CD8-positive, alpha-beta memory T cell (primary cell): ENCODE results near the gene SPP2. TPM values are rescaled to one million over a fixed set of nuclear protein-coding genes. Genes with fewer than 3 reads are reported as not detected.
A peak's percentile ranks its signal among the peaks of the same experiment; 100 is the strongest.

ENCODE experiments used
- CTCF ChIA-PET: fragments of 350-600 bp; sonication (Branson Sonifier 250); formaldehyde crosslinking; loops from one replicate; lab custom pipeline; 2021; ENCODE audit warnings: antibody characterized with exemption; lab: Charles Lee
- POLR2A ChIA-PET: fragments of 350-600 bp; sonication (Branson Sonifier 250); formaldehyde crosslinking; loops from one replicate; lab custom pipeline; 2021; ENCODE audit warnings: antibody characterized with exemption; lab: Charles Lee
- DNase-seq, 5 donors: peaks; one replicate each; pipeline versions ENCODE4 v3.0.0 to v3.0.0-alpha.2; 2020 to 2022; ENCODE audit warnings: mixed read lengths in 1 of 5
- H3K27ac ChIP-seq: one replicate; pipeline ENCODE4 v1.7.0; 2013; ENCODE audit warnings: low read depth, mild to moderate bottlenecking, low read length, moderate library complexity
- H3K27me3 ChIP-seq: 2 replicates; pipeline ENCODE4 v1.7.0; 2013; ENCODE audit warnings: low read length, mild to moderate bottlenecking; ENCODE audit not compliant: insufficient read depth, poor library complexity, severe bottlenecking
- H3K36me3 ChIP-seq: 2 replicates; pipeline ENCODE4 v1.7.0; 2013; ENCODE audit warnings: mild to moderate bottlenecking, low read length, moderate library complexity; ENCODE audit not compliant: insufficient read depth
- H3K4me1 ChIP-seq: 2 replicates; pipeline ENCODE4 v1.7.0; 2013; ENCODE audit warnings: mild to moderate bottlenecking, low read length, moderate library complexity; ENCODE audit not compliant: insufficient read depth
- H3K4me3 ChIP-seq: 2 replicates; pipeline ENCODE4 v1.7.0; 2013; ENCODE audit warnings: mild to moderate bottlenecking, low read length
- H3K9me3 ChIP-seq: 2 replicates; pipeline ENCODE4 v1.7.0; 2013; ENCODE audit warnings: mild to moderate bottlenecking, low read length
- H3K27ac Mint-ChIP-seq, 8 donors: one replicate each; pipeline ENCODE4 v1.8.0; 2020 to 2021; ENCODE audit warnings: mixed read lengths in 8 of 8, mild to moderate bottlenecking in 6 of 8, inconsistent platforms in 3 of 8, moderate library complexity in 3 of 8
- H3K27me3 Mint-ChIP-seq, 2 donors: one replicate each; pipeline ENCODE4 v1.8.0; 2020 to 2021; ENCODE audit warnings: mixed read lengths in 2 of 2, mild to moderate bottlenecking in 1 of 2, moderate library complexity in 1 of 2
- H3K36me3 Mint-ChIP-seq, 3 donors: one replicate each; pipeline ENCODE4 v1.8.0; 2020 to 2021; ENCODE audit warnings: mixed read lengths in 3 of 3, inconsistent platforms in 1 of 3, mild to moderate bottlenecking in 1 of 3
- H3K4me1 Mint-ChIP-seq, 3 donors: one replicate each; pipeline ENCODE4 v1.8.0; 2020 to 2021; ENCODE audit warnings: mixed read lengths in 3 of 3, inconsistent platforms in 1 of 3, mild to moderate bottlenecking in 1 of 3
- H3K4me3 Mint-ChIP-seq, 7 donors: one replicate each; pipeline ENCODE4 v1.8.0; 2020 to 2021; ENCODE audit warnings: mixed read lengths in 7 of 7, mild to moderate bottlenecking in 6 of 7, moderate library complexity in 4 of 7, inconsistent platforms in 2 of 7
- H3K9me3 Mint-ChIP-seq, 5 donors: one replicate each; pipeline ENCODE4 v1.8.0; 2020 to 2022; ENCODE audit warnings: mixed read lengths in 5 of 5, mild to moderate bottlenecking in 3 of 5, moderate library complexity in 2 of 5, inconsistent platforms in 1 of 5
- polyA plus RNA-seq: library from polyadenylated mRNA; unstranded; fragments of 300-500 nt; fragmentation: Illumina TruSeq; gene quantifications from one replicate; pipeline ENCODE4 v1.2.3, GENCODE V29; 2021
- total RNA-seq, 2 experiments: library from RNA; stranded (reverse); gene quantifications; one replicate each; pipeline ENCODE4 v1.2.3, GENCODE V29; 2021

Gene SPP2
- total and polyA plus RNA-seq, 3 experiments from 2014 or later, result not detected

GRCh38 chr2:234110219-234110618 lies 59.7 kb downstream of the SPP2 start:
- Histone ChIP-seq H3K9me3 (no peaks in the 10 kb centered on the region), H3K4me1 (no peaks in the 10 kb centered on the region), H3K27ac (no peak overlapping the region), H3K4me3 (no peak overlapping the region), H3K36me3 (no peaks in the 10 kb centered on the region), H3K27me3 (no peaks in the 10 kb centered on the region)
- ChIA-PET CTCF (interaction anchor here (1.3 kb wide), 1 partner anchor 25 kb away, joined by 3 read pairs; no protein-coding TSS in a partner anchor), POLR2A (no interaction called here)
- Mint-ChIP-seq H3K27ac (no peak overlapping the region), H3K36me3 (no peaks in the 10 kb centered on the region), H3K4me1 (peaks cover 0 to 8% (median 0%) of the 10 kb centered on the region in 3 donors), H3K9me3 (no peaks in the 10 kb centered on the region), H3K27me3 (no peaks in the 10 kb centered on the region), H3K4me3 (no peak overlapping the region)
- DNase-seq, result no peak

DNA sequence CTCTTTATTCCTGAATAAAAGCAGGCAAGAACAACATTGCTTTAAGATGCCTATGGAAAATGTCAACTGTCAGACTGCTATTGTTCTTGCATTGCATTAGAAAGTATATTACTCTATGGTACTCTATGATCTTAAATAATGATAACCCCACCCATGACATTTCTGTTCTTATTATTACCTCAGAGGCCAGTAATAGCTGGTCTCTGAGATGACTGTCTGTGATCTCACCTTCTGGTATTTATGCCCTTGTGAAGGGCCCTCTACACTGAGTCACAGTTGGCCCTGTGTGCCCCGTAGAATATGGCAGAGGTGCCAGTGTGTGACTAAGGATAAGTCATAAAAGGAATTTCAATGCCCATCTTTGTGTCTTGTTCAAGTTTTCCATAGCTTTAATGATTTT lies 61.0 kb downstream of the SPP2 start:
- ChIA-PET CTCF (no interaction called here), POLR2A (interaction anchor here (0.7 kb wide), 1 partner anchor 11 kb away, joined by 3 read pairs; no protein-coding TSS in a partner anchor)
- no peaks in the 10 kb centered on the region for H3K36me3 ChIP-seq
- no peaks in the 10 kb centered on the region for H3K9me3 ChIP-seq
- no peak overlapping the region for H3K4me3 Mint-ChIP-seq
- no peaks in the 10 kb centered on the region for H3K27me3 ChIP-seq
- no peaks in the 10 kb centered on the region for H3K4me1 ChIP-seq
- no peak overlapping the region for H3K27ac ChIP-seq
- H3K9me3 Mint-ChIP-seq, result no peaks in the 10 kb centered on the region
- peaks cover 0 to 8% (median 0%) of the 10 kb centered on the region in 3 donors for H3K4me1 Mint-ChIP-seq
- no peak overlapping the region for H3K4me3 ChIP-seq
- H3K36me3 Mint-ChIP-seq, result no peaks in the 10 kb centered on the region
- peak overlapping the region in 1 of 8 donors; percentile 31 for H3K27ac Mint-ChIP-seq
- no peaks in the 10 kb centered on the region for H3K27me3 Mint-ChIP-seq
- no peak for DNase-seq

DNA sequence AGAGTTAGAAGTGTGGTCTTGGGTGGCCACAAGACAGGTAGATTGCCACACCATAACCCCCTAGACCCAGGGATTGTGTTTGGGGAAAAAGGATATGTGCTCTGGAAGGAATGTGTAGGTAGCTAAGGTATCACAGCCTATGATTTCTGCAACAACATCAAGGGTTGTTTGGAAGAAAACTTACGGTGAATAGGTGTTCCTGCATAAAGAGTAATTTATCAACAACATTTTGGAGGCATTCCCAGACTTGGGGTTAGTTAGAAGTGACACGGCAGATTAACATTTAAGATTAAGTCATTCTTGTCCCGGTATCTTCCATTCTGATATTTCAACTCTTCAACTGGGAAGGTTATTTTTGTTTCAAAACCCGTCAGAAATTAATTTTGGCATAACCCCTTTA lies 65.5 kb downstream of the SPP2 start:
- CTCF ChIA-PET, result no interaction called here
- Mint-ChIP-seq H3K36me3 (no peaks in the 10 kb centered on the region), H3K9me3 (no peaks in the 10 kb centered on the region)

GRCh38 chr2:234121999-234122398 lies 71.5 kb downstream of the SPP2 start:
- no peak overlapping the region for H3K27ac ChIP-seq
- DNase-seq, result no peak
- Mint-ChIP-seq H3K27me3 (peaks cover 0 to 1% of the 10 kb centered on the region in 2 donors), H3K4me1 (no peaks in the 10 kb centered on the region), H3K36me3 (peaks cover 0 to 3% (median 0%) of the 10 kb centered on the region in 3 donors), H3K9me3 (no peaks in the 10 kb centered on the region), H3K27ac (peak overlapping the region in 2 of 8 donors; percentile 44 to 85), H3K4me3 (no peak overlapping the region)
- H3K36me3 ChIP-seq, result no peaks in the 10 kb centered on the region
- H3K9me3 ChIP-seq, result no peaks in the 10 kb centered on the region
- H3K4me3 ChIP-seq, result no peak overlapping the region
- H3K4me1 ChIP-seq, result no peaks in the 10 kb centered on the region
- POLR2A ChIA-PET, result interaction anchor here (0.9 kb wide), 1 partner anchor 10 kb away, joined by 3 read pairs; no protein-coding TSS in a partner anchor
- no peaks in the 10 kb centered on the region for H3K27me3 ChIP-seq
- CTCF ChIA-PET, result no interaction called here

More for the DNA sequence above, 65.5 kb downstream of the SPP2 start:
- POLR2A ChIA-PET, result no interaction called here
- Histone ChIP-seq H3K36me3 (no peaks in the 10 kb centered on the region), H3K27ac (no peak overlapping the region), H3K4me3 (no peak overlapping the region), H3K27me3 (no peaks in the 10 kb centered on the region), H3K4me1 (no peaks in the 10 kb centered on the region), H3K9me3 (no peaks in the 10 kb centered on the region)
- peaks cover 0 to 1% of the 10 kb centered on the region in 2 donors for H3K27me3 Mint-ChIP-seq
- no peak for DNase-seq
- peak overlapping the region in 1 of 8 donors; percentile 73 for H3K27ac Mint-ChIP-seq
- no peak overlapping the region for H3K4me3 Mint-ChIP-seq
- peaks cover 0 to 5% (median 0%) of the 10 kb centered on the region in 3 donors for H3K4me1 Mint-ChIP-seq

- peaks cover 10 to 12% (median 12%) of the 10 kb centered on the region in 3 donors for H3K4me1 Mint-ChIP-seq
- DNase-seq, result no peak
- no peaks in the 10 kb centered on the region for H3K36me3 ChIP-seq
- no peaks in the 10 kb centered on the region for H3K4me1 ChIP-seq
- no peak overlapping the region for H3K27ac ChIP-seq
- H3K4me3 ChIP-seq, result no peak overlapping the region
- H3K9me3 Mint-ChIP-seq, result no peaks in the 10 kb centered on the region
- peaks cover 0 to 1% of the 10 kb centered on the region in 2 donors for H3K27me3 Mint-ChIP-seq
- ChIA-PET CTCF (interaction anchor here (1.7 to 2.0 kb wide), 2 partner anchors 10 to 11 kb away, joined by 3 to 5 read pairs; no protein-coding TSS in a partner anchor), POLR2A (no interaction called here)
- peak overlapping the region in 1 of 8 donors; percentile 32 for H3K27ac Mint-ChIP-seq
- H3K27me3 ChIP-seq, result no peaks in the 10 kb centered on the region
- no peaks in the 10 kb centered on the region for H3K9me3 ChIP-seq
- no peak overlapping the region for H3K4me3 Mint-ChIP-seq
- peaks cover 0 to 3% (median 0%) of the 10 kb centered on the region in 3 donors for H3K36me3 Mint-ChIP-seq
Observed at GRCh38 chr2:234125451-234126145, 75.1 kb downstream of the SPP2 start.

- H3K4me3 ChIP-seq, result no peak overlapping the region
- no peak for DNase-seq
- no peaks in the 10 kb centered on the region for H3K4me1 ChIP-seq
- Mint-ChIP-seq H3K27ac (peak overlapping the region in 1 of 8 donors; percentile 32), H3K27me3 (peaks cover 0 to 1% of the 10 kb centered on the region in 2 donors), H3K4me1 (peaks cover 12 to 17% (median 12%) of the 10 kb centered on the region in 3 donors), H3K36me3 (peaks cover 0 to 3% (median 0%) of the 10 kb centered on the region in 3 donors), H3K4me3 (no peak overlapping the region), H3K9me3 (no peaks in the 10 kb centered on the region)
- no peak overlapping the region for H3K27ac ChIP-seq
- no peaks in the 10 kb centered on the region for H3K36me3 ChIP-seq
- no peaks in the 10 kb centered on the region for H3K27me3 ChIP-seq
- ChIA-PET POLR2A (no interaction called here), CTCF (no interaction called here)
- H3K9me3 ChIP-seq, result no peaks in the 10 kb centered on the region
Observed at GRCh38 chr2:234126146-234126470, 75.6 kb downstream of the SPP2 start.

Other genes starting within 250 kb of the SPP2 start
- 10 to 100 TPM; 37.9 to 41.2 TPM for gene HJURP, start 196.2 kb upstream of the SPP2 start, total RNA-seq
- gene HJURP, start 196.2 kb upstream of the SPP2 start, polyA plus RNA-seq, result not detected
- gene TRPM8, start 133.3 kb upstream of the SPP2 start, total RNA-seq, result not detected
- not detected for gene TRPM8, start 133.3 kb upstream of the SPP2 start, polyA plus RNA-seq